Measurements from ENCODE around the gene TMCC1. TPM values are rescaled to one million over a fixed set of nuclear protein-coding genes. Genes with fewer than 3 reads are reported as not detected.
"Not testable (repeated sequence)": the region's sequence is repeated elsewhere in the genome, so short reads cannot be mapped to it uniquely, and the experiment has no call there.

The TMCC1 gene
- total RNA-seq, 1 donor from 2014 or later, result 11.5 TPM

DNA sequence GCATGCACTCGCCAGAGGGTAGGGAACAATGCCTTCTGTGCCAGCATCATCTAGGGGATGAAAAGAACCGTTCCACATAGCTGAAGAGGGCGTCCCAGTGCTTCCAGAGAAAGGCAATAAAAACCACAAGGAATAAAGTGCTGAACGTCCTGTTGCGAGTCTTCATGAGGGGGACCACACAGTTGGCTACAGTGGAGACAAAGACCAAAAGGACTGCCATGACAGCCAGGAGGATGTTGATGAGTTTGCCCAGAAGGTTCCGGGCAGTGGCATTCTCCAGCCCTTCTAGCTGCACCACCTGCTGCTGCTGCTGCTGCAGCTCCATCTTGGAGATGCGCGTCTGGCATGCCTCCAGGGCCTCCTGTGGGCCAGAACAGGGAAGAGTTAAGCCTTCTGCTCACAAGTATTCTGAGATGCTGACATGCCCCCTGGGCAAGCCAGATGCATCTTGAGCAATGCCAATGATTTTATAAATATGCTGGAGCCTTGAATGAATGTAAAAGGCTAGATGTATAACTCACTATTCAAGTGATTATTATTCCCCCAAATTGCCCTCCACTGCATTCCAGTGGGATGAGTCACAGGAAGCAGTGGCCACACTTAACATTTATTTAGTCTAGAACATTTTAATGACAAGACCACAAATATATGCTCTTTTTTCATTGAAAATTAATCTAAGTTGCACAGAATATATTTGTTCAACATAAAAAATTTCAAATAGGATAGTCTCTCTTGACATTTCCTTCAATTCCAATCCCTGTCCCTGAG is 241.9 kb downstream of the TMCC1 start:
- no peak overlapping the region for H3K4me3 ChIP-seq
- peaks cover 6 to 9% of the 10 kb centered on the region in 2 donors for H3K36me3 ChIP-seq
- DNase-seq (ENCODE audit: low spot score in 2 of 2), result no peak
- no peaks in the 10 kb centered on the region for H3K27me3 ChIP-seq
- H3K9me3 ChIP-seq, result no peaks in the 10 kb centered on the region
- TF ChIP-seq, protein P1, sequence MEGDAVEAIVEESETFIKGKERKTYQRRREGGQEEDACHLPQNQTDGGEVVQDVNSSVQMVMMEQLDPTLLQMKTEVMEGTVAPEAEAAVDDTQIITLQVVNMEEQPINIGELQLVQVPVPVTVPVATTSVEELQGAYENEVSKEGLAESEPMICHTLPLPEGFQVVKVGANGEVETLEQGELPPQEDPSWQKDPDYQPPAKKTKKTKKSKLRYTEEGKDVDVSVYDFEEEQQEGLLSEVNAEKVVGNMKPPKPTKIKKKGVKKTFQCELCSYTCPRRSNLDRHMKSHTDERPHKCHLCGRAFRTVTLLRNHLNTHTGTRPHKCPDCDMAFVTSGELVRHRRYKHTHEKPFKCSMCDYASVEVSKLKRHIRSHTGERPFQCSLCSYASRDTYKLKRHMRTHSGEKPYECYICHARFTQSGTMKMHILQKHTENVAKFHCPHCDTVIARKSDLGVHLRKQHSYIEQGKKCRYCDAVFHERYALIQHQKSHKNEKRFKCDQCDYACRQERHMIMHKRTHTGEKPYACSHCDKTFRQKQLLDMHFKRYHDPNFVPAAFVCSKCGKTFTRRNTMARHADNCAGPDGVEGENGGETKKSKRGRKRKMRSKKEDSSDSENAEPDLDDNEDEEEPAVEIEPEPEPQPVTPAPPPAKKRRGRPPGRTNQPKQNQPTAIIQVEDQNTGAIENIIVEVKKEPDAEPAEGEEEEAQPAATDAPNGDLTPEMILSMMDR (IDR thresholded peaks at IDR 0.05), result no peak
- no peak overlapping the region for H3K27ac ChIP-seq
- intact Hi-C loops (cut with DNase I), result loop anchor here (2.0 kb wide), 1 partner anchor 283 kb away; no protein-coding TSS in a partner anchor
- H3K4me1 ChIP-seq, result peaks cover 0 to 12% of the 10 kb centered on the region in 2 donors

DNA sequence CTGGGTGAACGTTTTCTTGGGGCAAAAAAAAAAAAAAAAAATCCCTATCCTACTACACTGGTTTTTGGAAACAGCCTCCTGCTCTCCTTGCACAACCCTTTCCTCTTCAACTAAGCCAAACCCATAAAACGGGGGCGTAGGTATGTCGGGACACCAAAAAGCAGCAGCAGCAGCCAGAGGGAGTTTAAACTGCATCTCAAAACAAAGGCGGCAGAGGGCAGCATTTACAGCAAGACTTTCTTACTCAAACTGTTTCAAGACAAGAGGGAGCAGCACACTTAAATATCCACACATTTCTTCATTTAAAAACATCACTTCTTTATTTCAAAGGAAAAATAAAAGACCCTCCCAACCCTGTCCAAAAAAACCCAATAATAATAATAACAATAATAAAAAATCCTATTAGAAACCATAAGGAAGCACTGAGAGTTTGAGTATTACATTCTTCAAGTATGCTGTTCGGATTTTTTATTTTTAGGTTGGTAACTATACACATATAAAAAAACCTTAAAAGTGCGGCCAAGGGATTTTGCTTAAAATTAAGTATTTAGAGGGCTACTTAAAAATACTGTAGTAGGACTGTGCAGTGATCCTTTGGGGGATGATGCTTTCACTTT is 243.1 kb downstream of the TMCC1 start:
- peaks cover 0 to 12% of the 10 kb centered on the region in 2 donors for H3K4me1 ChIP-seq
- H3K27ac ChIP-seq, result no peak overlapping the region
- TF ChIP-seq, protein P1 (IDR thresholded peaks at IDR 0.05), result peak; percentile 66 to 72 (median 69)
- H3K4me3 ChIP-seq, result no peak overlapping the region
- no peaks in the 10 kb centered on the region for H3K27me3 ChIP-seq
- no peaks in the 10 kb centered on the region for H3K9me3 ChIP-seq
- peaks cover 6 to 9% of the 10 kb centered on the region in 2 donors for H3K36me3 ChIP-seq
- peak; percentile 12 to 90 for DNase-seq (ENCODE audit: low spot score in 2 of 2)
- intact Hi-C loops (cut with DNase I), result loop anchor here (1.0 to 2.0 kb wide), 2 partner anchors 175 to 284 kb away; no protein-coding TSS in a partner anchor

DNA sequence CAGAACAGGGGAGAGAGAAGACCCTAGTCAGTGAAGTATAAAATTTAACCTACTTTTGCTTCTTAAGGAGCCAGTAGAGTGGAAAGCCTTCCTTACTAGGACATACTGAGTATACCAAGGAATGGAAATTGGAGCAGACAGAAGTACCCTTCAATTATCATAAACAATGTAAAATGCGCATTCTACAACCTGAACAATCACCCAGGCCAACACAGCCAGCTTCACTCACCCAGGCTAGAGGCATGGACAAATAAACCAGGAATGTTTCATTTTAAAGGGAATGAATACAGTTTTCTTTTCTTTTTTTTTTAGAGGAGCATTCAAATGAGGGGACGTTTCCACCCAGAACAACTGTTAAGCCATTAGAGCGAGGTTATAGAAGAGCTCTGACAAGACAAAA is 245.1 kb downstream of the TMCC1 start:
- intact Hi-C loops (cut with DNase I), result no loop called here
- Histone ChIP-seq H3K27ac (no peak overlapping the region), H3K4me1 (peaks cover 0 to 12% of the 10 kb centered on the region in 2 donors), H3K27me3 (no peaks in the 10 kb centered on the region), H3K4me3 (no peak overlapping the region), H3K9me3 (no peaks in the 10 kb centered on the region), H3K36me3 (peaks cover 0 to 3% of the 10 kb centered on the region in 2 donors)
- no peak for DNase-seq (ENCODE audit: low spot score in 2 of 2)
- TF ChIP-seq, protein P1 (IDR thresholded peaks at IDR 0.05), result no peak

DNA sequence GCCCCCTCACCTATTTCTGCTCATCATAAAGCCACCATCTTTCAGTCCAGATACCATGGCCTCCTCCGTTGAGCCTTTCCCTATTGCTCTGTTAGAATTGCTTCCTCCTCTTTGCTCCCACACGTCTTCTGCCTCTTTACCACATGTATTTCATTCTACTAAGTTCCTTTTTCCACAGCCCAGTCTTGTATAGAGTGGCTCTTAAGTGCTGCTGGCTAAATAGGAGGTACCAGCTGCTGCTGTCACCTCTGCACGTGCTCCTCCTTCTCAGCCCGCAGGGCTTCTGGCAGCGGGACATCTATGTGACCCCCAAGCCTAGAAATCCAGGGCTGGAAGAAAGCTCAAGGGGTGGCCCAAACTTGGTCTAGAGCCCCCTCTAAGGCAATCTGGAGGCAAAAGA is 248.2 kb downstream of the TMCC1 start:
- Histone ChIP-seq H3K4me1 (no peaks in the 10 kb centered on the region), H3K27me3 (no peaks in the 10 kb centered on the region), H3K9me3 (no peaks in the 10 kb centered on the region), H3K36me3 (no peaks in the 10 kb centered on the region), H3K4me3 (no peak overlapping the region), H3K27ac (no peak overlapping the region)
- TF ChIP-seq, protein P1 (IDR thresholded peaks at IDR 0.05), result no peak
- DNase-seq (ENCODE audit: low spot score in 2 of 2), result no peak
- intact Hi-C loops (cut with DNase I), result no loop called here

GRCh38 chr3:129644836-129645235 is 248.7 kb downstream of the TMCC1 start:
- TF ChIP-seq, protein P1 (IDR thresholded peaks at IDR 0.05), result no peak
- Histone ChIP-seq H3K27me3 (no peaks in the 10 kb centered on the region), H3K9me3 (no peaks in the 10 kb centered on the region), H3K4me1 (no peaks in the 10 kb centered on the region), H3K27ac (no peak overlapping the region), H3K36me3 (no peaks in the 10 kb centered on the region), H3K4me3 (no peak overlapping the region)
- intact Hi-C loops (cut with DNase I), result no loop called here
- no peak for DNase-seq (ENCODE audit: low spot score in 2 of 2)

- H3K4me3 ChIP-seq; intact Hi-C loops (cut with DNase I); H3K27ac ChIP-seq; DNase-seq (ENCODE audit: low spot score in 2 of 2); H3K9me3 ChIP-seq; H3K4me1 ChIP-seq; H3K36me3 ChIP-seq; H3K27me3 ChIP-seq: not testable (repeated sequence)
Measured at GRCh38 chr3:129641567-129642260, 251.8 kb downstream of the TMCC1 start.

DNA sequence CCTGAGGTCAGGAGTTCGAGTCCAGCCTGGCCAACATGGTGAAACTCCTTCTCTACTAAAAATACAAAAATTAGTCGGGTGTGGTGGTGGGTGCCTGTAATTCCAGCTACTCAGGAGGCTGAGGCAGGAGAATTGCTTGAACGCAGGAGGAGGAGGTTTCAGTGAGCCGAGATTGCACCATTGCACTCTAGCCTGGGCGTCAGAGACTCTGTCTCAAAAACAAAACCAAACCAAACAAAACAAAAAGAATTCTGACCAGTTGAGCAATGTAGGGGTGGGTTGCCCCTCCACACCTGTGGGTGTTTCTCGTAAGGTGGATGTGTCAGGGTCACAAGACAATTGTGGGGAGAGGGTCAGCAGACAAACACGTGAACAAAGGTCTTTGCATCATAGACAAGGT is 252.5 kb downstream of the TMCC1 start:
- H3K27me3 ChIP-seq; intact Hi-C loops (cut with DNase I): not testable (repeated sequence)

More for the DNA sequence above, 252.5 kb downstream of the TMCC1 start:
- H3K4me1 ChIP-seq; H3K27ac ChIP-seq; H3K36me3 ChIP-seq; H3K9me3 ChIP-seq; H3K4me3 ChIP-seq; DNase-seq (ENCODE audit: low spot score in 2 of 2): not testable (repeated sequence)
